ENCODE measurements around the gene ARFGEF3.
"Not testable (repeated sequence)": the region's sequence is repeated elsewhere in the genome, so short reads cannot be mapped to it uniquely, and the experiment has no call there.

ARFGEF3 gene

DNA sequence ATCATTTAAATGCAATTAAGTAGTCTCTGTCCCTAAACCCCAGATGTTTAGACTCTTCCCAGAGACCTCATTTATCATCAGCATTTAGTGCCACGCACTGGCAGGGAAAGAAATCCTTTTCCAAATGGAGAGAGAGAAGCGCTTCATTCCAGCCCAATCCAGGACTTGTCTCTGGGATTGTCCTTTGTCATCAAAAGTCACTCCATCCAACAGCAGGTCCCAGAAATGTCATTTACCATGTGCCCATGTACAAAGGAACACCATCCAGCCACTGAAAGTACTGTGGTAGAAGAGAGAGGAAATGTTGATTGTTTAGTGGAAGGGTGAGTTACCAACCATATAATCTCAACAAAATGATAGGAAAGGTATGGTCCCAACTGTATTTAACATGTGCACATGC is 149.1 kb downstream of the ARFGEF3 start:
- no peak for DNase-seq

DNA sequence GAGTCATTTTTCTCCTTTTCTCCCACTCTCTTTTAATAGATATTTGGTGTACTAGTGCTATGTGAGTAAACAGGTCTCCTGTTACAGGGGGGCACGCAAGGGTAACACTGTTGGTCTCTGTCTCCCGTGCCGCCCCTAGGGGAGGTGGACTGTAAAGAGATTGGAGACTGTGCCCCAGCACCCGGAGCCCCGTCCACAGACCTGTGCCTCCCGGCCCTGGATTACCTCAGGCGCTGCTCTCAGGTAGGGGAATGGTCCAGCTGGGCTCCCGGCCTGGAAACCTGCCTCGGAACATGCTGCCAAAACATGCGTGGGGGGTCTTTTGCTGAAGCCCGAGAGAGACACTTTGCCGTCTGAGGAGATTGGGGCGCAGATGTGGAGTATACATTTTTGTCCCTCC is 149.5 kb downstream of the ARFGEF3 start:
- no peak for DNase-seq

DNA sequence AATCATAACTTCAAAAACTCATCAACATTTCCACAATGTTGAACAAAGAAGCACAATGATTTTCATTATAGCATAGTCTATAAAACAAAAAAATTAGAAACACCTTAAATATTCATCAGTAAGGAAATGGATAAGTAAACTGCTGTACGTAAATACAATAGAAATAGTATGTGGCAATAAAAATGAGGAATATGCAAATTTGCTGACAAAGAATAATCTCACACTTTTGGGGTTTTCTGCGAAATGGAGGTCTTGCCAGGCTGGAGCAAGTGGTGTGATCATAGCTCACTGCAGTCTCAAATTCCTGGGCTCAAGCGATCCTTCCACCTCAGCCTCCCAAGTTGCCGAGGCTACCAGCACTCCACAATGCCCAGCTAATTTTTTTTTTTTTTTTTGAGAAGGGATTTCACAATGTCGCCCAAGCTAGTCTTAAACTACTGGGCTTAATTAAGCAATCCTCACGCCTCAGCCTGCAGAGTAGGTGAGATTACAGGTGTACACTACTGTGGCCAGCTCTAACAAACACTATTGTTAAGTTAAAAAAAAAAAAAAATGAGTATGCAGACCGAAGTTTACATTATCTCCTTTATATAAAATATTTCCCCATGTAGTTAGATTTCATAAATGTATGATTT is 157.1 kb downstream of the ARFGEF3 start:
- DNase-seq: no peak

DNA sequence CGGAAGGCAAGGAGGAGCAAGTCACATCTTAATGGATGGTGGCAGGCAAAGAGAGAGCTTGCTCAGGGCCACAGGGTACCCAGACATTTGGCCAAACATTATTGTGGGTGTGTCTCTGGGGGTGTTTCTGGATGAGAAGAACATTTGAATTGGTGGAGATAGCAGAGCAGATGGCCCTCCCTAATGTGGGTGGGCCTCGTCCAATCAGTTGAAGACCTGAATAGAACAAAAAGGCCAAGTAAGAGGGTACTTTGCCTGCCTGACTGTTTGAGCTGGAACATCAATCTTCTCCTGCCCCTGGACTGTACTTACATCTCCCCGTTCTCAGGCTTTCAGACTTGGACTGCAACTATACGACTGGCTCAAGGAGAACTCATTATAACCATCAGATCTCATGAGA is 160.2 kb downstream of the ARFGEF3 start:
- DNase-seq: no peak

DNA sequence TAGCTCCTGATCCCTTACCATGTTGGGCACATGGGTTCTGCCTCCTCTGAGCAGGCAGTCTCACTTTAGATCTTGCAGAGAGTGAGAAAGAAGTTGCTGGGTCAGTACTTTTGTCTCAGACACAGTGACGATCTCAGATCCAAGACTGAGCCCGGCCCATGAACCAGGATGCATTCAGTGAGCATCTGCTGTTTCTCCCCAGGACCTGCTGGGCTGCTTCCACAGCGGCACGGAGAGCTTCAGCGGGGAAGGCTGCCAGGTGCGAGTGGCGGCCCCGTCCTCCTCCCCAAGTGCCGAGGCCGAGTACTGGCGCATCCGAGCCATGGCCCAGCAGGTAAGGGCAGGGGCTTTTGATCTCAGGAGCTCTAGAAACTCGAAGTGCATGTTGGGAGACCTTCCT is 162.1 kb downstream of the ARFGEF3 start:
- no peak for DNase-seq

DNA sequence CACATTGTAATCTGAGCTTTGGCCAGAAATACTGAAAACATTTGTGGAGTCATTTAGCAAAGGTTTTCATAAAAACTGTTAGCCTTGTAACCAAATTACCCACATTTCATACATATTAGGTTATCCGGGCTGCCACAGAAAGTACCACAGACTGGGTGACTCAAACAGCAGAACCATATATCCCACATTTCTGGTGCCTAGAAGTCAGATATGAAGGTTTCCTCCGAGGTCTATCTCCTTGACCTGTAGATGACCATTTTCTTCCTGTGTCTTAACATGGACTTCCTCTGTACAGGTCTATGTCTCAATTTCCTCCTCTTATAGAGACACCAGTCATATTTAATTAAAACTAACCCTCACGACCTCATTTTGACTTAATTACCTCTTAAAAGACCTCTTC is 166.5 kb downstream of the ARFGEF3 start:
- DNase-seq: no peak

DNA sequence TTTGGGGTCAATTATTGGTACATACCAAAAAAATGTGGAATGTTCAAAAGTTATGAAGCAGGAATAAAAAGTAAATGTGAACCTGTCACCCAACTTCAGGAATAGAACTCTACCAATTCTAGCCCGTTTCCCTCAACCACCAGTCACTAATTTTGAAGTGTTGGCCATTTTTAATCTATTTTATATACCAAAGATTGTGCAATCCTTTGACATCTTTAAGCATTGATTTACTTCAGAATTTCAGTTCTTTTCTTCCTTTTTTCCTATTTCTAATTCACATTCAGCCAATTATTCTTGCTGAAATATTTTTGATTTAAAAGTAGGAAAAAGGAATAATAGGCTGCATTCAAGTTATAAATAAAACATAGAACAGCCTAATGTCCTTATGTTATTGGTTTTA is 169.0 kb downstream of the ARFGEF3 start:
- DNase-seq: no peak

DNA sequence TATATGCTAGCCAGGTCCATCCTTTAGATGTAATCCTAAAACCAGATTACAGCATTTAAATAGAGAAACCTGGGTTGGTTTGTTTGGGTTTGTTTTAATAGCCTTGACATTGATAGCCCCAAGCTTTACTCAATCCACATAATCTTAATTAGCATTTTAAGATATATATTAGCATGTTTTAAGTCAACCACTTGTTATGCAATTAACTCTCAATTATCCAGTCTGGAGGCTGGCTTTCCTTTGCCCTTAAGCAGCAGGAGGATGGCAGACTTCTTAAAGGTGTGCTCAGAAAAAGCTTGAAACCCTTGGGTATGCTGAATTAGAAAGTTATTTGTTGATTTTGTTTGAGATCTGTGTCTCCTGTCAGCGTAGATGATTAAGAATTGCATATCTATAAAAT is 169.7 kb downstream of the ARFGEF3 start:
- no peak for DNase-seq

DNA sequence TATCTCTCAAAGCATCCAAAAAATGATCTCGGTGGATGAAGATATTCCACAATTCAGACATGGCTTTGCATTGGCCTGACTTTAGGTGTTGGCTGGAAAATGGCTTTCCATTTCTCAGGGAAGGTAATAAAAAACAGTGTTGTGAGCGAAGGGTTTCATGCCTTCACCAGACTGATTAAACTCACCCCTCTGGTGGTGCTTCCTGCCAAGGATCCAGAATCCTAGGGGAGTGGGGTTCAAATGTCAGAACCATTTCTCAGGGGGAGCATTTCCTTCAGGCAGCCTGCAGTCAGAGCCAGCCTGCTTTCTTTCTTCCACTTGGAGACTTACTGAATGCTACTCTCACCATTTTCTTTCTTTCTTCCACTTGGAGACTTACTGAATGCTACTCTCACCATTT is 170.2 kb downstream of the ARFGEF3 start:
- DNase-seq: no peak

DNA sequence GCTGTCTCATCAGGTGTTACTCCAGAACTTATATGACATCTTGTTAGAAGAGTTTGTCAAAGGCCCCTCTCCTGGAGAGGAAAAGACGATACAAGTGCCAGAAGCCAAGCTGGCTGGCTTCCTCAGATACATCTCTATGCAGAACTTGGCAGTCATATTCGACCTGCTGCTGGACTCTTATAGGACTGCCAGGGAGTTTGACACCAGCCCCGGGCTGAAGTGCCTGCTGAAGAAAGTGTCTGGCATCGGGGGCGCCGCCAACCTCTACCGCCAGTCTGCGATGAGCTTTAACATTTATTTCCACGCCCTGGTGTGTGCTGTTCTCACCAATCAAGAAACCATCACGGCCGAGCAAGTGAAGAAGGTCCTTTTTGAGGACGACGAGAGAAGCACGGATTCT is 172.3 kb downstream of the ARFGEF3 start:
- DNase-seq: no peak

DNA sequence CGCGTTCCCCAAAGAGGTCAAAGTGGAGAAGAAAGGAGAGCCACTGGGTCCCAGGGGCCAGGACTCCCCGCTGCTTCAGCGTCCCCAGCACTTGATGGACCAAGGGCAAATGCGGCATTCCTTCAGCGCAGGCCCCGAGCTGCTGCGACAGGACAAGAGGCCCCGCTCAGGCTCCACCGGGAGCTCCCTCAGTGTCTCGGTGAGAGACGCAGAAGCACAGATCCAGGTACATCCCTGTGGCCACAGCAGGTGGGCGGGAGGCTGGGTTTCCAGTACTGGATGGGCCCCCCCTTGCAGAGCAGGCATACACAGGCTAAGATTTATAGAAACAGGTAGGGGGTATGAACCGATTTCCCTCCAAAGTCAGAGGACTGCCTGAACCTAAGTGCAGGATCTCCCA is 173.2 kb downstream of the ARFGEF3 start:
- no peak for DNase-seq

DNA sequence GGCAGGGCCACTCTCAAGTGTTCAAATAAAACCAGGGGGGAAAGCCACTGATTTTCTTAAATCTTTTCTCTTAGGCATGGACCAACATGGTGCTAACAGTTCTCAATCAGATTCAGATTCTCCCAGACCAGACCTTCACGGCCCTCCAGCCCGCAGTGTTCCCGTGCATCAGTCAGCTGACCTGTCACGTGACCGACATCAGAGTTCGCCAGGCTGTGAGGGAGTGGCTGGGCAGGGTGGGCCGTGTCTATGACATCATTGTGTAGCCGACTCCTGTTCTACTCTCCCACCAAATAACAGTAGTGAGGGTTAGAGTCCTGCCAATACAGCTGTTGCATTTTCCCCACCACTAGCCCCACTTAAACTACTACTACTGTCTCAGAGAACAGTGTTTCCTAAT is 174.5 kb downstream of the ARFGEF3 start:
- no peak for DNase-seq

DNA sequence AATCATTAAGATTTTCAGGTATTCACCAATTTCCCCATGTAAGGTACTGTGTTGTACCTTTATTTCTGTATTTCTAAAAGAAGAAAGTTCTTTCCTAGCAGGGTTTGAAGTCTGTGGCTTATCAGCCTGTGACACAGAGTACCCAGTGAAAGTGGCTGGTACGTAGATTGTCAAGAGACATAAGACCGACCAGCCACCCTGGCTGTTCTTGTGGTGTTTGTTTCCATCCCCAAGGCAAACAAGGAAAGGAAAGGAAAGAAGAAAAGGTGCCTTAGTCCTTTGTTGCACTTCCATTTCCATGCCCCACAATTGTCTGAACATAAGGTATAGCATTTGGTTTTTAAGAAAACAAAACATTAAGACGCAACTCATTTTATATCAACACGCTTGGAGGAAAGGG is 175.3 kb downstream of the ARFGEF3 start:
- no peak for DNase-seq

DNA sequence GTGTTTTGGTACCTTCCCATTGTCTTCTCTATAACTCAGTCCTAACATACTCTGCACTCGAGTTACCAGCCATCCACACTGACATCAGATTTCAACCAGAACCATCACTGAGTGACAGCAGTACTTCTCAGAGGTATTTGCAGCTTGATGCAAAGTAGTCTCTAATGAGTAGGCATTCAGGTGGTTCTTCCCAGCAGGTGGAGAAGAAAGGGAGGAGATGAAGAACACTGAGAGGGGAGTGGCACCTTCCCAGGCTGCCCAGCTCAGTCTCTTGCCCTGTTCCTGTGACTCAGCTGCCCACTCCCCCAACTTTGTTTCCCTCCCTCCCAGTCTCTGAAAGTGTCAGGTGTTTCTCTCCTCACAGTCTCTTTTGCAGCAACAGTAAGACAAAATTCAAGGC is 177.3 kb downstream of the ARFGEF3 start:
- DNase-seq: no peak

DNA sequence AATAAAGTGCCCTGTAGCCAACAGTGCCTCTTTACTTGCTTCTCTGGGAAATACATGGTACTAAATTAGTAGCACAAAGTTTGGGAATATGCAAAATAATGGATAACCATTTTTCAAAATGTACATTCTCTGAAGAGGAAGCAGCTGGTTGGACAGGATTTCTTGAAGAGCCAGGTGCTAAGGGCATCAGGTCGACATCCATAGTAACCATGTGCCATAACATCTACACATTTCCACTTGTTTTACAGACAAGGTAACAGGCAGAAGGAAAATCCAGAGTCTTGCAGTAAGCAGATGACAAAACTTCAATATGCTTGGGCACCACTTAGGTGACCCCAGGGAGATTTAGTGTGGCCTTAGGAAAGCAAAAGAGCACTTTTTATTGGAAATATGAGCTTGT is 179.4 kb downstream of the ARFGEF3 start:
- DNase-seq: no peak

DNA sequence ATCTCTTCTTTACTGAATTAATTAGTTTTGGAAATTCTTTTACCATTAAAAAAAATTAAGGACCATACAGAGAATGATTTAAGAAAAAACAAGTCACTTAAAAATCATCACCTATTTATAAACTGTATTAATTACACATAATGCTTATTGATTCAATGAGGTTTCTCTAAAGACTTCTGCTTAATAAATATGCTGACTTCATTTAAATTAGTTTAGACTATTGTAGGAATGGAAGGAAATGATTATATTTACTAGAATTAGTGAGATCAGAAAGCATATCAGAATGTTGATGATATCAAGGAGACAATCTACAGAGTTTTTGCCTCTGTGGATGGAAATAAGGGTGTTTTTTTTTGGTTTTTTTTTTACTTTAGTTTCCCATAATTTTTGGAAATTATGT is 181.4 kb downstream of the ARFGEF3 start:
- no peak for DNase-seq

DNA sequence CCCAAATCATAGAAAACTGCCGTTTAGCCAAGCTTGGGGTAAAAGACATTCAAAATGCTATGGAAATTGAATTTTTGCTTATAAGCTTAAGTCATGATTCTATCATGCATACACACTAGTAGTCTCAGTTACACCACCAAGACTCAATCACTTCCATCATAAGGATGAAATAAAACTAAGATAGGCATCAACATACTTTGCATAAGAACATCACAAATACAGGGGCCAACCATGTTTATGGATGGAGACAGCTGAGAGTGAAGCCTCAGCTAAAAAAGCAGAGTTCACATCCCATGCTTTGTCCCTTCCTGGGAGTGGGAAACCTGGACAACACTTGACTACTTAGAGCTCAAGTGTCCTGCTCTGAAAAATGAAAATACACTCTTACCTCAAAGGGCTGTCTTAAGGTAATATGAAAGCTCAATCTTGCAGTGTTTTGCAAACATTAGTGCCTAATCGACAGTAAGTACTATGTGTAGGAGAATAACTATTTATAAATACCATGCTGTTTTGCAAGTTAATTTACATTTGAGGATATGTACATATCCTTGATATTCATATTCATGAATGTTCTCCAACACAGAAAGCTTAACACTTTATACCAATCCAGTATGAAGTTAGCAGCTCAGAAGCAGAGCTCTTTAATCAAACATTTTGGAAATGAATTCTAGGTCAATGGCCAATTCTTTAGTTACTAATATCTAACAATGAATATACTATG is 184.0 kb downstream of the ARFGEF3 start:
- no peak for DNase-seq

DNA sequence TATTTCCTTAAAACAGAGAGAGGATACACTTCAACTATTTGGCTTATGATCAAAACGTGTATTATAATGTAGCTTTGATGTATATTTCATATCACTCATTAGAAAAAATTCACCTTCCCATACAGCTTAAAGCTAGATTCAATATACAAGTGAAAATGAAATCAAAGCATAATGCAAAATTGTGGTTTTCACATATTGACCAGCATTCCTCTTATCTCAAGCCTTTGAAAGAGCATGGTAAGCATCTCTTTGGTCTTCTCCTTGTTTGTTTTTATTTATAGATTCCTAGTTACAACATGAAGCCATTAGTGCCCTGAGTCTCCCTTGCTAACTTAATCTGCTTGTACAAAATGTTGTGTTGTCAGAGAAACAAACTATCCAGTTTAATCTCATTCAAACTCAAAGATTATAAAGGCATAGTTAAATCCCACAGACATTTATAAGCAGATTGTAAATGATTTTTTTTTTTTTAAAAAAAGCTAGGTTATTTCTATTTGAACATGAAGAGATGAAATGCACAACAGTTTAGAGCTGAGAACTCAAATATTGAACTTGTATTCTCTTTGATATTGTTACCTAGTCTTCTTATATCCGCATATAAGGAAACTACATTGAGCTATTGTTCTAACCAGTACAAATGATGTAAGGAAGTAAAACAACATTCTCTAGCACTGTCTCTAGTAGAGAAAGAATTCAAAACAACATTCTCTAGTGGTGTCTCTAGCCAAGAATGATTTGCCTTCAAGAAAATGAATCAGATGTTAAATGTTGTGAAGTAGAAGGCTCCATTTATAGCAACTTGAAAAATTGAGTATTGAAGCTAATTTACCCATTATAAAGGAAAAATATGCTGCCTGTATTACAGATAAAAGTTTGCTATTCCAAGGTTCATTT is 184.8 kb downstream of the ARFGEF3 start:
- no peak for DNase-seq

DNA sequence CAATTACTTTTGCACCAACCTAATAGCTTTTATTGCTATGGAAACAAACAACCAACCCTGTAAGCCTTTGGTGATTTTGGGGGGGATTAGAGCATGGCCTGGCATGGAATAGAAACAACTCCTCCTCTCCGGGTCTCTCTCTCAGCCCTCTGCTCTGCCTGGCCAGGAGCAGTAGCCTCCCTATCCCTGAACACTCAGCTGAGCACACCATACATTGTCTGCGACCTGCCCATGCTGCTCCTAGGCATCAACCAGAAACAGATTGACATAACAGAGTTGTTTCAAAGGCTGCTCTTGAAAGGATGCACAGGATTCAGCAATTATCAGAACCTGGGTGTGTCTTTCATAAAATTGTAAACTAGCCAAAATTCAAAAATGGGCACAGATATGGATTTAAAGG is 186.1 kb downstream of the ARFGEF3 start:
- DNase-seq: no peak

DNA sequence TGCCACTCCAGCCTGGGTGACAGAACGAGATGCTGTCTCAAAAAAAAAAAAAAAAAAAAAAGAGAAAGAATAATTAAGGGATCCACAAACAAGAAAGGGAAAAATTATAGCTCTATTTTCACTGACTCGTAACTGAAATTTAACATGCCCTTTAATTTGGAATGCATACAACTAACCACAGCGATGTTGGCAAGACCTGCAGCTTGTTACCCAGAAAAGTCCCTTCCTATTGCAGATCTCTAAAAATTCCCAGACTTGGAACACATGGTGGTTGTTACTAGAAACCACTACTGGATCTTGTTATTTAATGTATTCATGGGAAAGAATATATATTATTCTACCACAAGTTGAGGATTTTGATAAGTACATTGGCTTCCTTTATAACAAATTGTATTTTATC is 188.2 kb downstream of the ARFGEF3 start:
- DNase-seq: no peak

DNA sequence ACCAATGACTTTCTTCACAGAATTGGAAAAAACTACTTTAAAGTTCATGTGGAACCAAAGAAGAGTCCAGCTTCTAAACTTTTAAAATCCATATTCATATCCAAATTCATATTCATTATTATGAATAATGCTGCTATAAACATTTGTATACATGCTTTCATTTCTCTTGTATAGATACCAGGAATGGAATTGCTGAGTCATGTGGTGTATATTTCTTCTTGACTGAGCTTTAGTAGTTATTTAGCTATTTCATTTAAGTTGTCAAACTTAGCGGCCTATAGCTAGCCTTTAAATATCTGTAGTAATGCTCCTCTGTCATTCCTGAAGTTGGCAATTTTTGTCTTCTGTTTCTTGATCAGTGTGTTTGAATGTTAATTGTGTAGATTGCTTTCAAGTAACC is 196.2 kb downstream of the ARFGEF3 start:
- no peak for DNase-seq

DNA sequence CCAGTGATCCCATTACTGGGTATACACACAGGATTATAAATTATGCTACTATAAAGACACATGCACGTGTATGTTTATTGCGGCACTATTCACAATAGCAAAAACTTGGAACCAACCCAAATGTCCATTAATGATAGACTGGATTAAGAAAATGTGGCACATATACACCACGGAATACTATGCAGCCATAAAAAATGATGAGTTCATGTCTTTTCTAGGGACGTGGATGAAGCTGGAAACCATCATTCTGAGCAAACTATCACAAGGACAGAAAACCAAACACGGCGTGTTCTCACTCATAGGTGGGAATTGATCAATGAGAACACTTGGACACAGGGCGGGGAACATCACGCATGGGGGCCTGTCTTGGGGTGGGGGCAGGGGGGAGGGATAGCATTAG is 206.9 kb downstream of the ARFGEF3 start:
- not testable (repeated sequence) for DNase-seq

DNA sequence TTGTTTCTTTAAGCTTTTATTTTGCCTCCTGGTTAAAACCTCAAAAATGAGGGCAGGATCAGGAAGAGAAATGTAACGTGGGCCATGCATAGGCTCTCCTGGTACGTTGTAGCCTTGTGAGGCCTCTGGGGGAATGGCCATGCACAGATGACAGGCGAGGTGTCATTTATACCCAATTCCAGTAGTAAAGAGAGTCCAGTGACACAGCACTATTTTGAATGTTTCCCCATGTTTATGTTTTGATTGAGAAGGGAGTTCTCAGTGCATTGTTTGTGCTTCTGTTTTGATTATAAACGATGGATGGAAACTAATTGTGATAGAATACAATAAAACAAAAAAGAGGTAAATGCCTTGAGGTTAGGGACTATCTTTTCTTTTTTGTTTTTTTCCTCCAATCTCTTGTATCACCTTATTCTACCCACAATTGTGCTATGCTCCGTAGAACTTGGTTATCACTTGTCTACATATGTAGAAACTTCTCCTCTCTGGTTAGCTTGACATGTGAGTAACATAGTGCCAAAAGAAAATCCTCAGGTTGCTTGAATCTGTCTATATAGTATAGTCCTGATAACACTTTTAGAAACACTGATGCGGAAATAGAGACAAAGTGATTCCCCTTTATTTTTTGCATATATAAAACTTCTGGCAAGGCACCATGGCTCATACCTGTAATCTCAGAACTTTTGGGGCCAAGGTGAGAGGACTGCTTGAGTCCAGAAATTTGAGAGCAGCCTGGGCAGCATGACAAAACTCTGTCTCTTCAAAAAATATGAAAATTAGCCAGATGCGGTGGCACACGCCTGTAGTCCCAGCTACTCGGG is 209.1 kb downstream of the ARFGEF3 start:
- DNase-seq: no peak
